ENCODE results near the gene SCAANT1. TPM values are rescaled to one million over a fixed set of nuclear protein-coding genes. Genes with fewer than 3 reads are reported as not detected.

Gene SCAANT1
- total RNA-seq, 2 experiments from 2014 or later: not detected

DNA sequence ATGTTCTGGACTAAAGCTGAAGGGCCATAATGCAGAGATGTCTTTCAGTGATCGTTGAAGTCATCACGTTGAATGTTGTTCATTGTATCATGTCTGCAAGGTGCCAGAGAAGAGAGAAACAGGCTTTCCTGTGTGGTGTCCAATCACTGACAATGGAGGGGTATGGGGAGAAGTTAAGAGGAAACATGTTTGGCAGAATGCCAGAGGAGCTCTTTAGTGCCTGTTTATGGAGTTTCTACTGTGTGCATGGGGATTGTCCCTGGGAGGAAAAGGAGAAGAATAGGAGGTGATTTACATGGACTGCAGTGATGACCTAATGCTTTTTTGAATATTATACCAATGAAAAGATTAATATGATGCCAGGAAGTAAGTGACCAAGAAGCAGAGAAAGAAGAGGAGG is 11.7 kb downstream of the SCAANT1 start:
- ATAC-seq (no peak), DNase-seq (no peak)
- H3K36me3 Mint-ChIP-seq (ENCODE audit: low read depth): peaks cover 40% of the 10 kb centered on the region
- H3K27me3 Mint-ChIP-seq: no peaks in the 10 kb centered on the region
- intact Hi-C loops (cut with micrococcal nuclease): no loop called here
- CTCF ChIA-PET: no interaction called here
- H3K4me1 Mint-ChIP-seq (ENCODE audit: low read depth): peaks cover 29% of the 10 kb centered on the region
- peak overlapping the region; percentile 49 for H3K27ac Mint-ChIP-seq
- H3K9me3 Mint-ChIP-seq: peaks cover 2% of the 10 kb centered on the region
- TF ChIP-seq, protein P1, sequence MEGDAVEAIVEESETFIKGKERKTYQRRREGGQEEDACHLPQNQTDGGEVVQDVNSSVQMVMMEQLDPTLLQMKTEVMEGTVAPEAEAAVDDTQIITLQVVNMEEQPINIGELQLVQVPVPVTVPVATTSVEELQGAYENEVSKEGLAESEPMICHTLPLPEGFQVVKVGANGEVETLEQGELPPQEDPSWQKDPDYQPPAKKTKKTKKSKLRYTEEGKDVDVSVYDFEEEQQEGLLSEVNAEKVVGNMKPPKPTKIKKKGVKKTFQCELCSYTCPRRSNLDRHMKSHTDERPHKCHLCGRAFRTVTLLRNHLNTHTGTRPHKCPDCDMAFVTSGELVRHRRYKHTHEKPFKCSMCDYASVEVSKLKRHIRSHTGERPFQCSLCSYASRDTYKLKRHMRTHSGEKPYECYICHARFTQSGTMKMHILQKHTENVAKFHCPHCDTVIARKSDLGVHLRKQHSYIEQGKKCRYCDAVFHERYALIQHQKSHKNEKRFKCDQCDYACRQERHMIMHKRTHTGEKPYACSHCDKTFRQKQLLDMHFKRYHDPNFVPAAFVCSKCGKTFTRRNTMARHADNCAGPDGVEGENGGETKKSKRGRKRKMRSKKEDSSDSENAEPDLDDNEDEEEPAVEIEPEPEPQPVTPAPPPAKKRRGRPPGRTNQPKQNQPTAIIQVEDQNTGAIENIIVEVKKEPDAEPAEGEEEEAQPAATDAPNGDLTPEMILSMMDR (IDR thresholded peaks at IDR 0.05): no peak
- POLR2A ChIA-PET: interaction anchor here (1.0 kb wide), 1 partner anchor 37 kb away, joined by 4 read pairs; the partner anchor contains the start of genes ATXN7 and THOC7
- H3K4me3 Mint-ChIP-seq: no peak overlapping the region

DNA sequence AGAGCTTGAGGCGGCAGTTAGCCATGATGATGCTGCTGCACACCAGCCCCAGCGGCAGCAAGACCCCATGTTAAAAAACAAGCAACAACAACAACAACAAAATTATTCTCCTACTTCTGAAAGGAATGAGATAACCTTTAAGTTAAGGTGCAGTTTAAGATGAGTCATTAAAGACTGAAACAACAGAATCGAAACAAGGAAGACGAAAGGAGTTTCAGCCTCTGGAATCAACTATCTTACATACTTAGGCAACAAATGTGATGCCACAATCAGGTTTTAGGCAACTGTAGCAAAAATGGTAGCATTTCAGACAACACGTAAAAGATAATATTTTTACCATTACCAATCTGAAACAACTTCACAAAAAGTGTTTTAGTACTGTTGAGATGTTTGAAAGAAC is 12.2 kb downstream of the SCAANT1 start:
- Mint-ChIP-seq H3K36me3 (ENCODE audit: low read depth) (peaks cover 40% of the 10 kb centered on the region), H3K27me3 (no peaks in the 10 kb centered on the region), H3K27ac (peak overlapping the region; percentile 49), H3K9me3 (peaks cover 2% of the 10 kb centered on the region), H3K4me3 (no peak overlapping the region), H3K4me1 (ENCODE audit: low read depth) (peaks cover 33% of the 10 kb centered on the region)
- DNase-seq (no peak), ATAC-seq (peak; percentile 37)
- CTCF ChIA-PET: no interaction called here
- intact Hi-C loops (cut with micrococcal nuclease): no loop called here
- TF ChIP-seq, protein P1 (IDR thresholded peaks at IDR 0.05): no peak
- POLR2A ChIA-PET: interaction anchor here (1.0 kb wide), 1 partner anchor 37 kb away, joined by 4 read pairs; the partner anchor contains the start of genes ATXN7 and THOC7

DNA sequence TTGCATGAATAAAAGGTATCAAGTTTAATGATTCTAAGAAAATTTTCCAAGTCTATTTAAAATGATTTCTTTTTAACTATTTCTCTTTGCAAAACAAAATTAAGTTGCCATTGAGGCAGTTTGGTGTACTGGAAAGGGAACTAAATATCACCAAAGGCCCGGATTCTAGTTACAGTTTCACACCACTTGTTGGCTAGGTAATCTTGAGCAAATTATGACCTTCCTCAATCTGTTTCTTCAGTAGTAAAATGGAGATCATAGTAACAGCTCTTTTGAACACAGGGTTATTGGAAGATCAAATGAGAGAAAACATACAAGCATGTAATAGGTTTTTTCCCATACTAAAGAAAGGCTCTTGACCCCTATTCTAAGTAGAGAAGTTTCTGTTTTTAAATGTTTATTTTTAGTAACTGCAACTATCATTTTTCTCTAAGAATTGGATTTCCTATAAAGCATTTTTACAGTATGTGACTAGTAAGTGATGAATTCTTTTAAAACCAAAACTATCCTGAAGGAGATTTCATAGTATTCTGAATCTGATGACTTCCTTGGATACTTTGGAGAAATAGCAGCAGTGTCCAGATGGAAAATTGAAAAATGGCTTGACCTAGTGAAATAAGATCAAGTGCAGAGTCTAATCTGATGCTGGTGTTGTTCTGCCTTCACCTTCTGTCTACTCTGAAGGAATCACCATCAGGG is 15.7 kb downstream of the SCAANT1 start:
- Mint-ChIP-seq H3K27me3 (no peaks in the 10 kb centered on the region), H3K27ac (peak overlapping the region; percentile 75), H3K9me3 (peaks cover 2% of the 10 kb centered on the region), H3K4me1 (ENCODE audit: low read depth) (peaks cover 49% of the 10 kb centered on the region), H3K36me3 (ENCODE audit: low read depth) (peaks cover 29% of the 10 kb centered on the region), H3K4me3 (no peak overlapping the region)
- ChIA-PET CTCF (no interaction called here), POLR2A (no interaction called here)
- TF ChIP-seq, protein P1 (IDR thresholded peaks at IDR 0.05): no peak
- intact Hi-C loops (cut with micrococcal nuclease): no loop called here
- ATAC-seq (no peak), DNase-seq (no peak)

DNA sequence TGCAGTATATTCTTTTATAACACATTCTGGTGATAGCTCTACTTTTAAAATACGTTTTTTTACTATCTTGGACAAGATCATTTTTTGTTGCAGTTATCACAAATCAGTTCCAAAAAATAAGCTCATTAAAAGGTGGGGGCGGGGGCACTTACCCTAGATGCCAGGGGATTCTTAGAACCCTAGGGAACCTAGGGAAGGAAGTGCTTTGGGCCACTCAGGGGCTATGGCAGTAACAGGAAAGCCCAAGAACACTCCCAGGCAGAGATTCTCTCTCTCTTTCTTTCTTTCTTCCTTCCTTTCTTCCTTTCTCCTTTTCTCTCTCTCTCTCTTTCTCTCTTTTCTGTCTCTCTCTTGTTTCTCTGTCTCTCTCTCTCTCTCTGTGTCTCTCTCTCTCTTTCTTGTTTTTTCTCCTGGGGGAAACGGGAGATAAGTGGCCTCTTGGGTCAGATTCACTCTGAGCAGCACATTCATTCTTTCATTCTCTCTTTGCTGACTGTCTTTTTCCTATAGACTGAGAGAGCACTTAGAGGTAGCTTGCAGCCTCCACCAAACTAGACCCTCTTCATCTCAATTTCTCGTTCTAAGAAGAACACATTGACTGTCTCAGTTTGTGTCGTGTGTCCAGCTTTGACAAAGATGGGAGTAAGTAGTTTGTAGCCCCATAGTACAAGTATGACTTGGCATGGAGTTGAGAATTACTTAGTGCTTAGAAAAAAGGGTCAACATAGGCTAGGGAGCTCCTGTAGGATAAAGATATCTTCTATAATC is 16.6 kb downstream of the SCAANT1 start:
- Mint-ChIP-seq H3K4me3 (peak overlapping the region; percentile 11), H3K27ac (peak overlapping the region; percentile 83), H3K4me1 (ENCODE audit: low read depth) (peaks cover 47% of the 10 kb centered on the region), H3K27me3 (no peaks in the 10 kb centered on the region), H3K9me3 (no peaks in the 10 kb centered on the region), H3K36me3 (ENCODE audit: low read depth) (peaks cover 25% of the 10 kb centered on the region)
- TF ChIP-seq, protein P1 (IDR thresholded peaks at IDR 0.05): no peak
- ChIA-PET POLR2A (interaction anchor here (0.6 kb wide), 1 partner anchor 18 kb away, joined by 3 read pairs; no protein-coding TSS in a partner anchor), CTCF (no interaction called here)
- no peak for DNase-seq
- intact Hi-C loops (cut with micrococcal nuclease): no loop called here
- ATAC-seq: peak; percentile 75
